Stimulated activated CD8-positive, alpha-beta memory T cell treated with anti-CD3 and anti-CD28 coated beads, Interleukin-2, amount 100 ng/mL, for 48 hours (primary cell): ENCODE results near the gene MMP24.
"Not testable (repeated sequence)": the region's sequence is repeated elsewhere in the genome, so short reads cannot be mapped to it uniquely, and the experiment has no call there.

Source experiments
- DNase-seq, 2 donors: peaks; one replicate each; pipeline ENCODE4 v3.0.0-alpha.2; 2020; ENCODE audit warnings: low read depth in 2 of 2

Gene MMP24

DNA sequence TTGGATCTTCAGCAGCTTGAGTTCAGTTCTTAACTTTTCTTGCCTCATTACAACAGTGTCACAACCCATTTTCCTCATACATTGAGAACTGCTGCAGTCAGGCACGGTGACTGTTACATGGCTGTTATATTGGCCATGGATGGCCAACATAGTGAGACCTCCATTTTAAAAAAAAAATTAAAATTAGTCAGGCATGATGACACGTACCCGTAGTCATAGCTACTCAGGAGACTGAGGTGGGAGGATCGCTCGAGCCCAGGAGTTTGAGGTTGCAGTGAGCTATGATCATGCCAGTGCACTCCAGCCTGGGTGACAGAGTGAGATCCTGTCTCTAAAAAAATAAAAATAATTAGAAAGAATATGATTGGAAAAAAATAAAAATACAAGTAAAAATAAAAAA lies 9.9 kb upstream of the MMP24 start:
- no peak for DNase-seq

DNA sequence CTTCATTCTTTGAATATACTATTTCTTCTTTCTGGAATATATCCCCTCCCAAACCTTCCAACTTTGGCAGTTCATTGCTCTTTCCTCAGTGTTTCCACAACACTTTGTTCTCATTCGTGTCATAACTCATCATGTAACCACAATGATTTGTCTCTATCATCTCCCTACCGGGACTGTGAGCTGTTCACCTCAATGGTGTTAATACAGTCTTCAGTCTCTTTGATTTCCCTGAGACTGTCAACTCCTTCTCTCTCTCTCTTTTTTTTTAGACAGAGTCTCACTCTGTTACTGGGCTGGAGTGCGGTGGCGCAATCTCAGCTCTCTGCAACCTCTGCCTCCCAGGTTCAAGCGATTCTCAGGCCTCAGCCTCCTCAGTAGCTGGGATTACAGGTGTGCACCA lies 2.5 kb upstream of the MMP24 start:
- DNase-seq, result no peak

GRCh38 chr20:35224536-35224935 lies 2.0 kb upstream of the MMP24 start:
- DNase-seq, result no peak

DNA sequence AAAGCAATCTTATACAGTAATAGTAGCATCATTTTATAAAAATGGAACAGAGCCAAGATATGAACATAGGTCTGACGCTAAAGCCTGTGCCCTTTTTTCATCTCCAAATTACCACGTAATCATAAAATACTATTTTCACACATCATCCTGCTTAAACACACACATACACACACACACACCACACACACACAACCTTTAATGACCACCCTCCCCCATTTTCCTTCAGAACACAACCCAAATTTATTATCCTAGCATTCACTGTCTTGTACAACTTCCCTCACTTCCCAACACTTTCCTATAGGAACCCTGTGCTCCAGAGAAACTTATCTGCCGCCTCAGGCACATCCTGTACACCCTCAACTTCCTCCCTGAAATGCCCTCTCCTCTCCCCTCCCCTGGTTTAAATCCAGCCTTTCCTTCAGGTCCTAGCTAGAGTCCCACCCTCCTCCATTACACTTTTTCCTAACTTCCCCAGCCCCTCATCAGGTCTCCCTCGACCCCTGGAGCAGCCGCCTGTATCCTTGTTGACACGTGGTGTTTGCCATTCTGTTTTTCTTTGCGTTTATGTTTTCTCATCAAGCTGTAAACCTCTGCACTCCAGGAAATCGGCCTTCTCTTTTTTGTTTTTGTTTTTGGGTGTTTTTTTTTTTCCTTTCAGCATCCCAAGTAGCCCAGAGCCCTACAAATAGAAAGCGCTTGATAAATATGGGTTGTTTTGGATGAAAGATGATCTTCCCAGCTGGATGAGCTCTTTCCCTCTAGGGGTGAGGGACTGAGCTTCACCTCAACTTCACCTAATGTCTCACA lies 968 bp upstream of the MMP24 start:
- no peak for DNase-seq

- DNase-seq, result peak; percentile 25 to 40
Observed at GRCh38 chr20:35226884-35227681, 593 bp downstream of the MMP24 start.

DNA sequence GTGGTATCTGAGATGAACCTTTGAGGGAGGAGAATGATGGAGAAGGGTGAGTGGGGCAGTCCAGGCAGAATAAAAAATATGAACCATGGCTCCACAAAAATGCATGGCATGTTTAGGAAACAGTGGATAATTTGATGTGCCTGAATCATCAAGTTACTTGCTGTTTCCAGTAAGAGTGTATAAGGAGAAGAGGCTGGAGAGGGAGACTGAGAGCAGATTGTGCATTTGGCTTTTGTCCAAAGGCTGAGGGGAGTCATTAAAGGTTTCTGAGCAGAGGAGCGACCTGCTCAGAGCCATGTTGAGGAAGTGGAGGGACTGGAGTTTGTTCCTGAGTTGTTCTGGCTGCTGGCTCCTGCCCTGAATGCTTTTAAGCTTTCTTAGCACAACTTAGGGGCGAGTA lies 6.1 kb downstream of the MMP24 start:
- DNase-seq, result no peak

DNA sequence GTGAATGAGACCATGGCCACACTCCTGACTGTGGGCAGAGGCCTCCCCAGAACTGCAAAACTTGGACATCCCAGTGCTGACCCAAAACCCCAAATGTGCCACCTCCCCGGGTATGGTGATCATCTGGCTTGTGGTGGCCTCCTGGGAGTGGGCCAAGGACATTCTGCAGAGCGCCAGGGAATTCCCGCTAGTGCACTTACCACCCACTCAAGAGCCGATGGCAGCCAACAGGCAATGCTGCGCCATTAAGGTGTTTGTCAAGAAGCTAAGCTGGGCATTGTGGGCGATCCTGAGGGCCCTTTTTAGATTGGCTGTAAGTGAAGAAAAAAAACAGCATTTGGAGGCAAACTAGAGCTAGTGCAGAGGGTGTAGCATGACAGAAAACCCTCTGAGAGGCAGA lies 9.4 kb downstream of the MMP24 start:
- no peak for DNase-seq

GRCh38 chr20:35237486-35237885 lies 11.0 kb downstream of the MMP24 start:
- no peak for DNase-seq

DNA sequence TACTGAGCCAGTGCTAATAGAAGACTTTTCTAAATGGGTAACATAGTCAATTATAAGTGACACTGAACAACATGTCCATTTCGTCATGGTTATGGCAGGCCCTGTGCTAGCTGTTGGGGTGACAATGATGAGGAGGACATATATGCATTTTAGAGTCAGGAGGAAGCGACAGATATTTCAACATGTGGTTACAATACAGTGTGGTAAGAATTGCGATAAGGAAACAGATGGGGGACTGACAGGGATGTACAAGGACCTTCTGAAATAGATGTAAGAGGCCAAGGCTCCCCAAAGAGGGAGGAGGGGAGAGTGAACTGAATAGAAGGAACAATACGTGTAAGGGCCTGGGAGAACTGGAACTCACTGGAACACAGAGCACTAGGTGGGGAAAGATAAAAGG lies 11.7 kb downstream of the MMP24 start:
- DNase-seq, result no peak

GRCh38 chr20:35238735-35239134 lies 12.2 kb downstream of the MMP24 start:
- DNase-seq, result no peak

DNA sequence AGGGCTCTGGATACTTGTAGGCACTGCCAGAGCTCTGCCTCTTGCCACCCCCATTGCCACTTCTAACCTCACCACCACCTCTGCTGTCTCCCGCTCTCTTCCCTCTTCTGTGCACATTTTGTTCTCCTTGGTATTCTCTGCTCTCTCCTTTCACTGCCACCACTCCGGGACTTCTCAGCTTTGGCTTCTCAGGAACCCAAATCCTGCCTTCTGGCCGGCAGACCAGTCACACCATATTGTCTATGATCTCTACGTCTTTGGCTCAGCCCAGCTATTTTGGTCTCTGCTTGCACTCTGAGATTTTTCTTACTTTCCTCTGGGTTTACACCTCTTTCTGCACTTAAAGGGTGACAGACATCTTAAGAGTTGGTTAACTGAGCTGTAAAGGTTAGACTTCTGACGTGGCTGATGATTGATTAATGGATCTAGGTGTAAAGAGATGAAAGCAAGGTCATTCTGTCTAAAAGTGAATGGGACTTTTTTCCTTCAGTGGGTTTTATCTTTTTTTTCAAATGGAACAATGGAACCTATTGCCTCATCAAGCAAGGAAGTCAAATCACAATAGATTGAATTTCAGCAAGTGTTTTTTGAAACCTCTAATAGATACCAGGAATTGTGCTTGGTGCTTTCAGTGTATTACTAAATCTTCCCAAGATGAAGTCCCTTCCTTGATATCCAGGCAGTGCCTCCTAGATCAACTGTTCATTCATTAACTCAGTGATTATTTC lies 13.8 kb downstream of the MMP24 start:
- DNase-seq, result no peak

- DNase-seq, result no peak
Observed at GRCh38 chr20:35240811-35241293, 14.4 kb downstream of the MMP24 start.

GRCh38 chr20:35243317-35243716 lies 16.8 kb downstream of the MMP24 start:
- no peak for DNase-seq

DNA sequence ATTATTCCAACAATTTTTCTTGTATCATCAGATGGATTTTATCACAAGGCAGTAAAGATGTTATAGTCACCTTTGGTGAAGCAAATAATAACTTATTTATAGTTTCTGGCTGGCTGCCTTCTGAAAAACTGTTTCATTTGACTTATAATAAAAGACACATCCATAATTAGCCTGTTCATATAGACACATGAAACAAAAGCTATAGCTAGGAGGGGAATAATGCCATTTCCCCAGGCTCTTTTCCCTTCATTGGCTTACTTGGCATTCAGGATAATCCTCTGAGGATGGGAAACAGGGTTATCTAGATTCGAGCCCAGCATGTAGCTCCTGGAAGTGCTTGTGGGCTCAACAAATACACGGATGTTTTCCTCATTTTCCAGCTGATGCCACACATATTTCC lies 17.5 kb downstream of the MMP24 start:
- no peak for DNase-seq

DNA sequence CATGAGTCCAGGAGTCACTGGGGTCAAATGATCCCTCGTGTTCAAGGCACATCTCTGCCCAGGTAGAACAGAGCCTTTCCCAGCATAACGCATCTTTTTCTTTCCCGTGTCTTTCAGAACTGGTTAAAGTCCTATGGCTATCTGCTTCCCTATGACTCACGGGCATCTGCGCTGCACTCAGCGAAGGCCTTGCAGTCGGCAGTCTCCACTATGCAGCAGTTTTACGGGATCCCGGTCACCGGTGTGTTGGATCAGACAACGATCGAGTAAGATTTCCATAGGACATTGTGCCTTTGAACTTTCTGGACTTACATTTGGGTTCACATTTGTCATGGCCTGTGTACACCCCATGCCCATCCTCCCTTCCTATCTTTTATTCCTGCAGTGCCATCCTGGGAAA lies 20.2 kb downstream of the MMP24 start:
- DNase-seq, result no peak

DNA sequence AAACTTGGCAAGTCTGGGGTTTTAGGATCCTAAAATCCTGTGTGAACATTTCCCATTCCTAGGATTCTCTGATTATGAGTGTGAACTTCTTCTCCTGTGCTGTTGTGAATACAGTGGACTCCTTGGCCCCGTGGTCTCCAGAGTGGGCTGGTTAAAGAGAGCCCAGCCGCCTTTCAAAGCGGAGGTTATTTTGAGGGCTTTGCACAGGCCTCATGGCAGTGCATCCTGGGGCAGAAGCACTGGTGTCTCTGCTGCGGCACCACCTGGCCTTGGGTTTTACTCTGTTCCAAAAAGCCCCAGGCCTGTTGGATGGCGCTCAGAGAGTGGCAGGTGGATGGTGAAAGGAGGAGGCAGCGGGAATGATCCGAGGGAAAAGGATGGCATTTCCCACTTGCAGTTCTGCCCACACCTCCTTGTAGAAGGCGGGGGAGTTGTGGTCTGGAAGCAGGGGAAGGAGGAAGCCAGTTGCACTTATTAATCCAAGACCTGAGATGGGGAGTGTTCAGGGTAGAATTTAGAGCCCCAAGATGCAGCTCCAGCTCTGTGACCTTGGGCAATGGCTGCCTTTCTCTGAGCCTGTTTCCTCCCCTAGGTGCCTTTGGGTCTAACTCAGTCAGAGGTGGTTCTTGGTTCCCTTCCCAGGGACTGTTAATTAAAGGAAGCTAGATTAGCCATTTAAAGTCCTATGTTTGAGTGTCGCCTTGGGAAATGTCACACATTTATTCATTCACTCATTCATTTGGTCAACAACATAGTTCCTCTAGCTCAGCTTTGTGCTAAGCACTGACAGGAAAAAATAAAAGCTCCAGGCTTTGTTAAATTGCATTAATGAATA lies 22.4 kb downstream of the MMP24 start:
- no peak for DNase-seq

DNA sequence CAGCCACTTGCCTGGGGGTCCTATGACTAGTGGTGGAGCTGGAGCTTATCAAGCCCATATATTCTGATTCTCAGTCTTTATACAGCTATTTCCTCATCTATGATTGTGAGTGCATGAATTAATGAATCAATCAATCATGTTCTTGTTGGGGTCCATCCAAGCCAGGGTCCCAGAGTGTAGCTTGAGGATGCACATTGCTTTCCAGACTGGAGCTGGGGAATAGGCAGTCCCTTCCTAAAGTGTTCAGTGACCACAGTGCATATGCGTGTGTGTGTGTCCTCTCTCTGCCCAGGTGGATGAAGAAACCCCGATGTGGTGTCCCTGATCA lies 25.1 kb downstream of the MMP24 start:
- no peak for DNase-seq

DNA sequence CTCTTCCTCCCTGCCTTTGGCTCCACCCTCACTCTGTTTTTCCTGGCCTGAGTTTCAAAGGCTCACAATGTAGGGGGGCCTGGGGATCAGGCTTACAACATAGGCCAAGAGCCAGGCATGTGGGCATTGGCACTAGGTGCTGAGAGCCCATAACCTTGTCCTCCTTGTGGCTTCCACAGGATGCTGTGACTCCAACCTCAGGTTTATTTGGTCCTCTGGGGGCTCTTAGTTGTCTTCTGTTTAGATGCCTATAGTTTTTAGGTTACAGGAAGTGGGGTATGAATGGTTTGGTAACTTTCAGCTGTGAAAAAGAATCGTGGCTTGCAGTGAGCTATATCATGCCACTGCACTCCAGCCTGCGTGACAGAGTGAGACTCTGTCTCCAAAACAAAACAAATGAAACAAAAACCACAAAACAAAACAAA lies 25.6 kb downstream of the MMP24 start:
- DNase-seq, result no peak

GRCh38 chr20:35252598-35252997 lies 26.1 kb downstream of the MMP24 start:
- not testable (repeated sequence) for DNase-seq

DNA sequence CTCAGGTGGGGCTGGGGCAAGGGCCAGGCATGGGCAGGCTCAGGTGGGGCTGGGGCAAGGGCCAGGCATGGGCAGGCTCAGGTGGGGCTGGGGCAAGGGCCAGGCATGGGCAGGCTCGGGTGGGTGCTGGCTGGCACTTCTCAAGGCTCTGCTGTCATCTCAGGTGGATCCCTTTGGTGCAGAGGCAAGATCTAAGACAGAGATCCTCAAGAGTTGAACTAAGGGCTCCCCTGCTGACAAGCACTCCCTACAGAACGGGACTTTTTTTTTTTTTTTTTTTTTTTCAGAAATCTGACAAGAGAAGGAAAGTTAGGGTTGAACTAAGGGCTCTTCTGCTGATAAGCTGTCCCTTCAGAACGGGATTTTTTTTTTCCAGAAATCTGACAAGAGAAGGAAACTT lies 26.5 kb downstream of the MMP24 start:
- no peak for DNase-seq

DNA sequence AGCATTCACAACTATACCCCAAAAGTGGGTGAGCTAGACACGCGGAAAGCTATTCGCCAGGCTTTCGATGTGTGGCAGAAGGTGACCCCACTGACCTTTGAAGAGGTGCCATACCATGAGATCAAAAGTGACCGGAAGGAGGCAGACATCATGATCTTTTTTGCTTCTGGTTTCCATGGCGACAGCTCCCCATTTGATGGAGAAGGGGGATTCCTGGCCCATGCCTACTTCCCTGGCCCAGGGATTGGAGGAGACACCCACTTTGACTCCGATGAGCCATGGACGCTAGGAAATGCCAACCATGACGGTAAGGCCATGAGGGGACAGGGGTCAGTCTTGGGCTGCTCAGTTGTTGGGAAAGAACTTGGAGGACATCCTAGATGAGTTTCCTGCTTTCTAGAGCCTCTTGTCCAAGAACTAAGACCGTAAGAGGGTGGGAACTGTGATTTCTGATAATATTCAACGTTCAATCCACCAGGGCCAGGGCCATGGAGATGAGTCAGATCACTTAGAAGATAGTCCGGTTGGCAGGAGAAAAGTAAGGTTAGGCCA lies 28.0 kb downstream of the MMP24 start:
- DNase-seq, result no peak
